HG02642 (cell line): ENCODE results near the gene SNAPC3.
A peak's percentile ranks its signal among the peaks of the same experiment; 100 is the strongest.
"Not testable (repeated sequence)": the region's sequence is repeated elsewhere in the genome, so short reads cannot be mapped to it uniquely, and the experiment has no call there.

ENCODE experiments used
- ATAC-seq: cut with Tn5 transposase; IDR thresholded peaks from one replicate; pipeline ENCODE4 v1.9.1; 2021; ENCODE audit warnings: mild to moderate bottlenecking; ENCODE audit not compliant: unreplicated experiment, poor library complexity

SNAPC3 gene

DNA sequence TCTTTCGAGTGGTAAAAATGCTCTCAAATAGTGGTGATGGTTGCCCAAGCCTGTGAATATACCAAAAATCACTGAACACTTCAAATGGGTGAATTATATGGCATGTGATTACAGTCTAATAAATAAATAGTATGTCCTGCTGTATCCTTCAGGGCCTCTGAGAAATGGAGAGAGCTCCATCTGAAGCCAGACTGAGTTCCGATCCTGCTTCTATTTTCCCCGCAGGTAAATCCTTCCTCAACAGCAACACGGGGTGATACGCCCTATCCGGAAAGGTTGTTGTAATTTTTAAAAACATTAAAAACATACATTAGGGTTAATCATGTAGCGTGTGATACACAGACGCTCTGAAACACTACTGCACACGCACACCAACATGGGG is 695 bp upstream of the SNAPC3 start:
- no peak for ATAC-seq

GRCh38 chr9:15423231-15423985 is 732 bp downstream of the SNAPC3 start:
- peak; percentile 16 for ATAC-seq

DNA sequence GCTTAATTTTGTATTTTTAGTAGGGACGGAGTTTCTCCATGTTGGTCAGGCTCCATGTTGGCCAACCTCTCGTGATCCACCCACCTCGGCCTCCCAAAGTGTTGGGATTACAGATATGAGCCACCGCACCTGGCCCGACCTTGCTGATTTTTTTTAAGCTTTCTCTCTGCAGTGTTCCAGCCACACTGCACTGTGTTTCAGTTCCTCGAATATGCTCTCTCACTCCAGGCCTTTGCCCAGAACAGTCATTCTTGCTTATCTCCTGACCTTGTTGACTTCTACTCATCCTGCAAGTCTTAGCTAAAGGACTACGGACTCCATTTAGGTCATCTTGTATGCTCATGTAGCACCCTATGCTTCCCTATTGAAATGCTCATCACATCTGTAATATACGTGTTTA is 3.3 kb downstream of the SNAPC3 start:
- peak; percentile 39 for ATAC-seq

GRCh38 chr9:15427702-15428101 is 5.0 kb downstream of the SNAPC3 start:
- not testable (repeated sequence) for ATAC-seq

- no peak for ATAC-seq
Observed at GRCh38 chr9:15430920-15431844, 8.5 kb downstream of the SNAPC3 start.

GRCh38 chr9:15433191-15433590 is 10.5 kb downstream of the SNAPC3 start:
- ATAC-seq = no peak

GRCh38 chr9:15433661-15434060 is 11.0 kb downstream of the SNAPC3 start:
- peak; percentile 65 for ATAC-seq

- ATAC-seq = no peak
Observed at GRCh38 chr9:15438891-15439290, 16.2 kb downstream of the SNAPC3 start.

- ATAC-seq = not testable (repeated sequence)
Observed at GRCh38 chr9:15441841-15442240, 19.2 kb downstream of the SNAPC3 start.

DNA sequence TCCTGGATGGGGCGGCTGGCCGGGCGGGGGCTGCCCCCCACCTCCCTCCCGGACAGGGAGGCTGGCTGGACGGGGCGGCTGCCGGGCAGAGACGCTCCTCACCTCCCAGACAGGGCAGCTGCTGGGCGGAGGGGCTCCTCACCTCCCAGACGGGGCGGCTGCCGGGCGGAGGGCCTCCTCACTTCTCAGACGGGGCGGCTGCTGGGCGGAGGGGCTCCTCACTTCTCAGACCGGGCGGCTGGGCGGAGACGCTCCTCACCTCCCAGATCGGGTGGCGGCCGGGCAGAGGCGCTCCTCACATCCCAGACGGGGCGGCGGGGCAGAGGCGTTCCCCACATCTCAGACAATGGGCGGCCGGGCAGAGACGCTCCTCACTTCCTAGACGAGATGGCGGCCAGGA is 19.6 kb downstream of the SNAPC3 start:
- not testable (repeated sequence) for ATAC-seq

DNA sequence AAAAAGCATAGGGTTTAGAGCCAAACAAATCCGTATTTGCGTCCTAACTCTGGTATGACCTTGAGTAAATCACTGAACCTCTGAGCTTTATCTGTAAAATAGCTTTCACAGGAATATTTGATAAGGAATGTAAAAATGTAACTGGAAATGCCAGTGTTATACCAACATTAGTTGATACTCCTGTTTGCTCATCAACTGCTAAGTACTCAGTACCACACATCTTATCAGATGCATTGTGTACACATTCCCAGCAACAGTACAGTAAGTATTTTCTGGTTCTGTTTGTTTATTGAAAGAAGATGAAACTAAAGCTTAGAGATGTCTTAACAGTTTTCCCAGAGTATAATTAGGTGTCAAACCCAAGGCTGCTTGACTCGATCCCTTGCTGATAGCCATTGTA is 21.5 kb downstream of the SNAPC3 start:
- ATAC-seq = no peak

DNA sequence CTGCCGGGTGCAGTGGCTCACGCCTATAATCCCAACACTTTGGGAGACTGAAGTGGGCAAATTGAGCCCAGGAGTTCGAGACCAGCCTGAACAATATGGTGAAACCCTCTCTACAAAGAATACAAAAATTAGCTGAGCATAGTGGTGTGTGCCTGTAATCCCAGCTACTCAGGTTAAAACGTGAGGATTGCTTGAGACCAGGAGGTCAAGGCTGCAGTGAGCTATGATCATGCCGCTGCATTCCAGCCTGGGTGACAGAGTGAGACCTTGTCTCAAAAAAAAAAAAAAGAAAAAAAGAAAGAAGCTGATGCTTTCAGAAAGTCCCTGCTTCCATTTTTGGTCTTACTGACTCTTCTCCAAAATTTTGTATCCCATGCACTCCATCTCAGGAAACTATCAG is 31.3 kb downstream of the SNAPC3 start:
- ATAC-seq = no peak

- no peak for ATAC-seq
Observed at GRCh38 chr9:15461056-15461455, 38.4 kb downstream of the SNAPC3 start.

DNA sequence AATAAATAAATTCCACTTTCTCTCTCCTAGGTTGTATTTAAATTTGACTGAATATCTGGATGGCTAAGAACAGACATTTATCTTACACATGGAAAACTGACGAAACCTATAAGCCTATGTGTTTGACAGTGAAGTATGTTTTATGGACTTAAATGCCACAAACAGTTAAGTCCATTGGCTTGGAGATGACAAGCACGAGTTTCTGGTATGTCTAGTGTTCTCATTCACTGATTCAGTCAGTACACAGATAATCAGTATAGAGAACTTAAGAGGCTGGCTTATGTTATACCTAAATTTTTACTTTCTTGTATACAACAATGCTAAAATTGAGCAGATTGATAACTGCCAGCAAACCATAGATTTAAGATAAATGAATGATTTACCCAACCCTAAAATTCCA is 38.9 kb downstream of the SNAPC3 start:
- no peak for ATAC-seq

DNA sequence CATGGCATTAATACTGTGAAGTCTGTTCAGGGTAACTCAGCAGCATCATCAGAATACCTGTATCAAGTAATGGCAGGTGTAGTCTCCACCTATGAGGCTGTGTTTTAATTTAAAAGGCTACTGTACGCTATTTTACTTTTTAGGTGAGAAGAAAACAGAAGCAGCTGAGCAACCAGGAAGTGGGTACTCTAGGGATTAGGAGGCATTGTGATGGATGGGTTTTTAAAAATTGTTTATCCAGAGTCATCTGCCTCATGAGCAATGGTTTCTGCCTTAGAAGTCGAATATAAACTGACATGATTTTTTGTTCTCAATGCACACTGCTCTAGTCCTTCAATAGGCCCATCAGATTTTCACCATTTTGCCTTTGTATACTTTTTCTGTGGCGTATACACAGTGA is 45.5 kb downstream of the SNAPC3 start:
- no peak for ATAC-seq

DNA sequence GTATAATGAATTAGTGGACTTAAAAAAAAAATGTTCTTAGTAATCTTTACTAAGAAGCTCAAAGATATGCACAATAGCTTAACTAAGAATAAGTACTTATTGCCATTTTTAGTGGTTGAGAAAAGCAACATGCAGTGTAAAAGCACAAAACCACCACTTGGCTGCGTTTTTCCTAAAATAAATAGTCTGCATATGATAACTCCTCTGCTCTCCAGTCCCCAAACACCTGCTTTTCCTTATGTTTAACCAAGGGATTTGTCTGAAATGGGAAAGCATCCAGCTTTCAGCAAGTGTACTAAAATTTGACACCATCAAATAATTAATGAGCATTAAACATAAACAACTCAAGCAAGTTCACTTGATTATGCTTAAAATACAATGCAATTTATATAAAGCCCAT is 46.7 kb downstream of the SNAPC3 start:
- ATAC-seq = no peak

- no peak for ATAC-seq
Observed at GRCh38 chr9:15469862-15470261, 47.2 kb downstream of the SNAPC3 start.

DNA sequence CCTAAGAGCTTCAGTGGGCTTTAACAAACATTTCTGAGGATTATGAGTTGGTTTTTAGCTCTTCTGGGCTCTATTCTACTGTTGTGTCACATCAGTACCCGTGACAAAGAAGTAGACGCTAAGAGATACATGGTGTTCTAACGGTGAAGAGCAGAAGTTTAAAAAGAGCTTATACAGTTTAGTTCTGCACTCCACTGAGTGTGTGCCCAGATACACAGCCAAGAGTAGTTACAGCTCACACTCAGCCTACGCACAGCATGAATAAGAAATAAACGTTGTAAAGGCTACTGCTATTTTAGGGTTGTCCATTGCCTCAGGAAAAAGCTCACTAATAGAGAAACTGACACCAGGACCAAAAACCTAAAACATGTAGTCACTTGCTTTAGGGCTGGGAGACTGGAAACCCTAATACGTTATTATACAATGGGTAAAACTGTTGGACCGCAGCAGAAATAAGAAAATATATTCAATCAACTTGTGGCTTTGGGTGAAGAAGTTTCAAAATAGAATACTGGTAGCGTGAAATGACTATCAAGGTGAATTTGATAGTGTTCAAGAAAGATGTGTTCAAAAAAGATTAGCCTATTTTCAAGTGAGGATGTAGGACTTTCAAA is 53.4 kb downstream of the SNAPC3 start:
- no peak for ATAC-seq

GRCh38 chr9:15480028-15480427 is 57.4 kb downstream of the SNAPC3 start:
- no peak for ATAC-seq

GRCh38 chr9:15482146-15482545 is 59.5 kb downstream of the SNAPC3 start:
- ATAC-seq = no peak

DNA sequence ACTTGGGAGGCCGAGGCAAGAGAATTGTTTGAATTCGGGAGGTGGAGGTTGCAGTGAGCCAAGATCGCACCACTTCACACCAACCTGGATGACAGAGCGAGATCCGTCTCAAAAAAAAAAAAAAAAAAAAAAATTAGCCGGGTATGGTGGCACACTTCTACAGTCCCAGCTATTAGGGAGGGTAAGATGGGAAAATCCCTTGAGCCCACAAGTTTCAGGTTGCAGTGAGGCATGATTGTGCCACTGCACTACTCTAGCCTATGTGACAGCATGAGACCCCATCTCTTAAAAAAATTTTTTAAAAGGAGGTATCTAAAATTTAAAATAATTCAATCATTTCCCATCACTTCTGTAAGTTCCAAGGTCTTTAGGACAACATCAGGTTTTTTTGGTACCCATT is 62.1 kb downstream of the SNAPC3 start:
- no peak for ATAC-seq
